Measurements from ENCODE around the gene OR2H2. TPM values are rescaled to one million over a fixed set of nuclear protein-coding genes. Genes with fewer than 3 reads are reported as not detected.
A peak's percentile ranks its signal among the peaks of the same experiment; 100 is the strongest.

OR2H2 gene
- polyA plus RNA-seq, 1 experiment = not detected

GRCh38 chr6:29567991-29568390 is 16.9 kb upstream of the OR2H2 start:
- no peak for DNase-seq (ENCODE audit: low read depth)
- no peak for TF ChIP-seq CTCF (IDR thresholded peaks at IDR 0.05; ENCODE audit: insufficient read depth, low read depth, low read length)
- CTCF ChIA-PET = no interaction called here

DNA sequence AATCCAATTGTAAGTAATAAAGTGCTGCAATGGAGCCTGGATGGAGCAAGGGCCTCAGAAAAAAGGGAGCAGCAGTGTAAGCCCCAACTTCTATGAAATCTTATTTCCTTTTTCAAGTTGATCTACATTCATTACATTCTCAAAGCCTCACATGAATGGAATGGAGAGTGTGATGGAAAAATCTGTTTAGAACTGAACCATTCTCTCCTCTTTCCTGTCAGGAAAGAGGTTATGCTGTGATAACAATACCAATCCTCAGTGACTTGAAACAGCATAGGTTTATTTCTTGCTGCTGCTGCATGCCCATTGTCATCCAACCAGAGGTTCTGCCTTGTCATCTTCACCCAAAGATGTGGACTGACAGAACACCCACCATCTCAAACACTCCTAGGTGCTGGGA is 8.9 kb upstream of the OR2H2 start:
- CTCF ChIA-PET = interaction anchor here (1.3 kb wide), 1 partner anchor 8 kb away, joined by 3 read pairs; no protein-coding TSS in a partner anchor
- no peaks in the 10 kb centered on the region for H3K36me3 ChIP-seq (ENCODE audit: control insufficient read depth, insufficient read depth, low read length)
- no peak for DNase-seq (ENCODE audit: low read depth)
- TF ChIP-seq CTCF (IDR thresholded peaks at IDR 0.05; ENCODE audit: insufficient read depth, low read depth, low read length) = no peak
- POLR2A ChIA-PET = no interaction called here
- no peaks in the 10 kb centered on the region for H3K27me3 ChIP-seq (ENCODE audit: control insufficient read depth, insufficient read depth, low read length)
- H3K4me3 ChIP-seq (ENCODE audit: low read depth, low read length) = no peak overlapping the region

More at GRCh38 chr6:29567991-29568390, 16.9 kb upstream of the OR2H2 start:
- Histone ChIP-seq H3K36me3 (ENCODE audit: control insufficient read depth, insufficient read depth, low read length) (no peaks in the 10 kb centered on the region), H3K27me3 (ENCODE audit: control insufficient read depth, insufficient read depth, low read length) (no peaks in the 10 kb centered on the region), H3K4me3 (ENCODE audit: low read depth, low read length) (no peak overlapping the region)
- POLR2A ChIA-PET = no interaction called here

- Histone ChIP-seq H3K27me3 (ENCODE audit: control insufficient read depth, insufficient read depth, low read length) (no peaks in the 10 kb centered on the region), H3K4me3 (ENCODE audit: low read depth, low read length) (no peak overlapping the region), H3K36me3 (ENCODE audit: control insufficient read depth, insufficient read depth, low read length) (no peaks in the 10 kb centered on the region)
- ChIA-PET CTCF (interaction anchor here (2.3 kb wide), 1 partner anchor 12 kb away, joined by 16 read pairs; no protein-coding TSS in a partner anchor), POLR2A (no interaction called here)
- no peak for TF ChIP-seq CTCF (IDR thresholded peaks at IDR 0.05; ENCODE audit: insufficient read depth, low read depth, low read length)
- DNase-seq (ENCODE audit: low read depth) = no peak
These were observed 7.4 kb upstream of the OR2H2 start for GRCh38 chr6:29577544-29577943.

DNA sequence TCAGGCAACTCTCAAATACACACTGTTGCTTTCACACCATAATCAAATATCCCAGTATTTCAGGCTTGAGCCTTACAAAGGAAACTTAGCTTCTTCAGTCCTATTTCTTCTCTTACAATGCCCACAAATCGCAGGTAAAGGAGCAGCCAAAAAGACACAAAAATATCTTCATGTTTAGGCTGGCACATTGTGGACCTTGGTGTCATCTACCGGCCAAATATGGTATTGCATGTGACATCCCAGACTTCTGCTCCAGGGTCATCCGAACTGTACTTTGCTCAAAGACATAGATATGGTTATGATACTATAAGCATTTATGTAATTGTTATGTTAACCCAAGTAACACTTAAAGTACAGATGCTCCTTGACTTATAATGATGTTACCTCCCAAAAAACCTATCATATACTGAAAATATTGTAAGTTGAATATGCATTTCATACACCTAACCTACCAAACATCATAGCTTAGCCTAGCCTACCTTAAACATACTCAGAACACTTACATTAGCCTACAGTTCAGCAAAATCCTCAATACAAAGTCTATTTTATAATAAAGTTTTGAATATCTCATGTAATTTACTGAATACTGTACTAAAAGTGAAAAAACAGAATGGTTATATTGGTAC is 4.6 kb downstream of the OR2H2 start:
- H3K27me3 ChIP-seq (ENCODE audit: control insufficient read depth, insufficient read depth, low read length) = no peaks in the 10 kb centered on the region; the same call in 1 of the 2 replicates
- H3K36me3 ChIP-seq (ENCODE audit: control insufficient read depth, insufficient read depth, low read length) = no peaks in the 10 kb centered on the region
- TF ChIP-seq CTCF (IDR thresholded peaks at IDR 0.05; ENCODE audit: insufficient read depth, low read depth, low read length) = peak; percentile 88
- no peak overlapping the region for H3K4me3 ChIP-seq (ENCODE audit: low read depth, low read length)
- DNase-seq (ENCODE audit: low read depth) = no peak
- ChIA-PET CTCF (interaction anchor here (0.6 to 2.5 kb wide), 14 partner anchors 8 to 1035 kb away, joined by 3 to 16 read pairs (median 3); no protein-coding TSS in a partner anchor), POLR2A (no interaction called here)

GRCh38 chr6:29590218-29590808 is 5.4 kb downstream of the OR2H2 start:
- no peak for DNase-seq (ENCODE audit: low read depth)
- CTCF ChIA-PET = interaction anchor here (0.6 to 2.5 kb wide), 8 partner anchors 8 to 752 kb away, joined by 3 to 16 read pairs (median 4); no protein-coding TSS in a partner anchor
- Histone ChIP-seq H3K27me3 (ENCODE audit: control insufficient read depth, insufficient read depth, low read length) (no peaks in the 10 kb centered on the region; the same call in 1 of the 2 replicates), H3K36me3 (ENCODE audit: control insufficient read depth, insufficient read depth, low read length) (no peaks in the 10 kb centered on the region), H3K4me3 (ENCODE audit: low read depth, low read length) (no peak overlapping the region)
- no peak for TF ChIP-seq CTCF (IDR thresholded peaks at IDR 0.05; ENCODE audit: insufficient read depth, low read depth, low read length)
- POLR2A ChIA-PET = no interaction called here

All from BJ (cell line).